Esophagus squamous epithelium (tissue), 4 donors: ENCODE measurements around the gene UBD.

Experiments
- POLR2A ChIP-seq, 4 donors: fragments of 450-650 bp; IDR thresholded peaks; one replicate each; pipeline ENCODE4 v1.6.1; 2017; ENCODE audit warnings: antibody characterized with exemption in 4 of 4, mild to moderate bottlenecking in 4 of 4, moderate library complexity in 3 of 4
- TF ChIP-seq, protein P1 (sequence below), 6 experiments: fragments of 450-650 bp in 4 of 6; fragments of 200-600 bp in 2 of 6; sonication (generic) in 2 of 6; IDR thresholded peaks; one replicate each; pipeline ENCODE4 v1.5.1; 2016 to 2019; ENCODE audit warnings: antibody characterized with exemption in 6 of 6, mild to moderate bottlenecking in 4 of 6, moderate library complexity in 4 of 6

DNA sequence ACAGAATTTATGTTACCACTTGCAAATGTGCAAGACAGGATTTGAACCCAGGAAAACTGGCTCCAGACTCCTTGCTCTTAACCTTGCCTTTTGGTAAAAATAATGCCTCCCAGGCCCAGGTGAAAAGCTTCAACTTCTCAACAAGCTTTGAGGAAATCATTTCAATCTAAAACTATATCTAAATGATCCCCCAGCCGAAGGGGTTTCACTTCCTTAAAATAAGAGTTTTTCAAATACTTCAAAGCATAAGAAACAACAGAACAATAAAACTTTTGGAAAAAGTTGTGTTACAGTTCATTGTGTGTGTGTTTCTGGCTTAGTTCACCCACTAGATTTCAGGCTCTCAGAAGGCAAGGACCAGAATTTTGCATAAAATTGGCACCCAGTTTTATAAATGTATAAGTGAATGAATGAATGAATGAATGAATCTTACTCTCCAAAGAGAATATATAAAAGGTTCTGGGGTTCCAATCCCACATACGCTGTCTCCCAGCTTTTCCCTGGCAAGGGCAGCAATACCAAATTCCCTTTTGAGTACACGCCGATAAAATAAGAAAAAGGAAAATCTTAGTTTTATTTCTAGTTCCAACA, 30.8 kb upstream of the UBD start:
- TF ChIP-seq, protein P1, sequence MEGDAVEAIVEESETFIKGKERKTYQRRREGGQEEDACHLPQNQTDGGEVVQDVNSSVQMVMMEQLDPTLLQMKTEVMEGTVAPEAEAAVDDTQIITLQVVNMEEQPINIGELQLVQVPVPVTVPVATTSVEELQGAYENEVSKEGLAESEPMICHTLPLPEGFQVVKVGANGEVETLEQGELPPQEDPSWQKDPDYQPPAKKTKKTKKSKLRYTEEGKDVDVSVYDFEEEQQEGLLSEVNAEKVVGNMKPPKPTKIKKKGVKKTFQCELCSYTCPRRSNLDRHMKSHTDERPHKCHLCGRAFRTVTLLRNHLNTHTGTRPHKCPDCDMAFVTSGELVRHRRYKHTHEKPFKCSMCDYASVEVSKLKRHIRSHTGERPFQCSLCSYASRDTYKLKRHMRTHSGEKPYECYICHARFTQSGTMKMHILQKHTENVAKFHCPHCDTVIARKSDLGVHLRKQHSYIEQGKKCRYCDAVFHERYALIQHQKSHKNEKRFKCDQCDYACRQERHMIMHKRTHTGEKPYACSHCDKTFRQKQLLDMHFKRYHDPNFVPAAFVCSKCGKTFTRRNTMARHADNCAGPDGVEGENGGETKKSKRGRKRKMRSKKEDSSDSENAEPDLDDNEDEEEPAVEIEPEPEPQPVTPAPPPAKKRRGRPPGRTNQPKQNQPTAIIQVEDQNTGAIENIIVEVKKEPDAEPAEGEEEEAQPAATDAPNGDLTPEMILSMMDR (IDR thresholded peaks at IDR 0.05), result no peak
- TF ChIP-seq POLR2A (IDR thresholded peaks at IDR 0.05), result no peak
